Hematopoietic multipotent progenitor cell treated with erythropoietin and hydrocortisone succinate and interleukin-3 and kit ligand, for 8 days (in vitro differentiated cells): ENCODE data around the gene PIH1D1.

ENCODE experiments used
- DNase-seq: peaks from one replicate; pipeline ENCODE4 v3.0.0-alpha.2; 2015

Gene PIH1D1

GRCh38 chr19:49415102-49415809 lies 36.4 kb downstream of the PIH1D1 start:
- no peak for DNase-seq

- DNase-seq, result no peak
Observed at GRCh38 chr19:49414256-49414655, 37.4 kb downstream of the PIH1D1 start.

- DNase-seq, result no peak
Observed at GRCh38 chr19:49413348-49413747, 38.3 kb downstream of the PIH1D1 start.

- no peak for DNase-seq
Observed at GRCh38 chr19:49411681-49412326, 39.8 kb downstream of the PIH1D1 start.

GRCh38 chr19:49409441-49410029 lies 42.1 kb downstream of the PIH1D1 start:
- DNase-seq, result peak; percentile 25

- no peak for DNase-seq
Observed at GRCh38 chr19:49408816-49409440, 42.7 kb downstream of the PIH1D1 start.

- DNase-seq, result no peak
Observed at GRCh38 chr19:49407482-49408015, 44.1 kb downstream of the PIH1D1 start.

- DNase-seq, result no peak
Observed at GRCh38 chr19:49407079-49407478, 44.5 kb downstream of the PIH1D1 start.

GRCh38 chr19:49403404-49404187 lies 48.0 kb downstream of the PIH1D1 start:
- DNase-seq, result no peak

GRCh38 chr19:49400029-49400428 lies 51.6 kb downstream of the PIH1D1 start:
- no peak for DNase-seq

- no peak for DNase-seq
Observed at GRCh38 chr19:49398931-49399330, 52.7 kb downstream of the PIH1D1 start.

GRCh38 chr19:49398001-49398615 lies 53.5 kb downstream of the PIH1D1 start:
- DNase-seq, result no peak

GRCh38 chr19:49396738-49397505 lies 54.7 kb downstream of the PIH1D1 start:
- no peak for DNase-seq
